ENCODE data around the gene AKAP13. TPM values are rescaled to one million over a fixed set of nuclear protein-coding genes. Genes with fewer than 3 reads are reported as not detected.

Gene AKAP13
- total and polyA plus RNA-seq, 2 of the 8 experiments (the other 6 are each of a cell fraction or from before 2014, with no cell fraction given): 14.0 to 46.2 TPM

DNA sequence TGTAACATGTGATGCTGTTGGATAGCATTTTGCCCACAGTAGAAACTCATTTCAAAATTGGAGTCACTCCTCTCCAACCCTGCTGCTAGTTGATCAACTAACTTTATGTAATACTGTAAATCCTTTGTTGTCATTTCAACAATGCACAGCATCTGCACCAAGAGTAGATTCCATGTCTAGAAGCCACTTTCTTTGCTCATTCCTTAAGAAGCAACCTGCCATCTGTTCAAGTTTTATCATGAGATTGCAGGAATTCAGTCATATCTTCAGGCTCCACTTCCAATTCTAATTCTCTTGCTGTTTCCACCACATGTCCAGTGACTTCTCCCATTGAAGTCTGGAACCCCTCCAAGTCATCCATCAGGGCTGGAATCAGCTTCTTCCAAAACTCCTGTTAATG is 42.9 kb downstream of the AKAP13 start:
- Histone ChIP-seq H3K56ac (replicated peaks; ENCODE audit: insufficient read length, low read depth, low read length) (no peak overlapping the region), H3K27ac (ENCODE audit: low read depth, low read length) (no peak overlapping the region), H2BK5ac (ENCODE audit: low read depth, low read length) (no peak overlapping the region), H3K27me3 (replicated peaks in 1 of 4; ENCODE audit: control insufficient read depth in 3 of 4, extremely low read depth in 1 of 4, insufficient read depth in 3 of 4, low read length in 3 of 4) (no peaks in the 10 kb centered on the region), H4K91ac (replicated peaks; ENCODE audit: insufficient read length, low read length) (no peak overlapping the region), H3K23ac (ENCODE audit: insufficient read length) (no peak overlapping the region), H2BK12ac (ENCODE audit: low read depth, low read length) (no peak overlapping the region), H3K79me1 (ENCODE audit: low read depth, low read length) (peaks cover 2% of the 10 kb centered on the region), H3K36me3 (ENCODE audit: control insufficient read depth in 2 of 4, insufficient read depth in 4 of 4, low read length in 3 of 4) (no peaks in the 10 kb centered on the region), H3K23me2 (ENCODE audit: low read depth, low read length) (no peaks in the 10 kb centered on the region), H2BK20ac (ENCODE audit: low read length) (no peak overlapping the region), H2BK15ac (ENCODE audit: low read length) (no peak overlapping the region), H3K9me3 (ENCODE audit: insufficient read depth in 2 of 2, low read depth in 1 of 2, low read length in 1 of 2) (no peaks in the 10 kb centered on the region), H3K79me2 (ENCODE audit: control insufficient read depth in 1 of 2, insufficient read depth in 2 of 2, low read length in 2 of 2) (peaks cover 0 to 87% of the 10 kb centered on the region in 2 experiments; a peak in 2 of 4 replicates), H2AFZ (ENCODE audit: low read length) (no peak overlapping the region), H3K4me1 (replicated peaks in 1 of 4; ENCODE audit: control insufficient read depth in 3 of 4, insufficient read depth in 4 of 4, low read length in 3 of 4) (no peaks in the 10 kb centered on the region), H3K9ac (replicated peaks in 1 of 4; ENCODE audit: extremely low read depth in 1 of 4, low read depth in 3 of 4, low read length in 3 of 4) (no peak overlapping the region), H3K4me3 (ENCODE audit: extremely low read depth in 1 of 4, insufficient read depth in 2 of 4, low read depth in 3 of 4, low read length in 4 of 4) (no peak overlapping the region), H4K20me1 (replicated peaks in 1 of 2; ENCODE audit: control insufficient read depth in 1 of 2, insufficient read depth in 2 of 2, low read length in 2 of 2) (peaks cover 3 to 9% of the 10 kb centered on the region in 2 experiments), H2BK120ac (replicated peaks; ENCODE audit: low read depth, low read length) (no peak overlapping the region), H2AK5ac (ENCODE audit: low read depth, low read length) (no peak overlapping the region), H4K5ac (ENCODE audit: insufficient read length, low read depth, low read length) (no peak overlapping the region), H3K4ac (replicated peaks; ENCODE audit: insufficient read length, low read depth, low read length) (no peak overlapping the region), H4K8ac (ENCODE audit: extremely low read depth, insufficient read depth, low read length) (no peak overlapping the region), H3K14ac (ENCODE audit: insufficient read length) (no peak overlapping the region), H3K4me2 (ENCODE audit: insufficient read depth in 1 of 2, low read depth in 2 of 2, low read length in 2 of 2) (no peak overlapping the region), H3K18ac (ENCODE audit: extremely low read depth, low read length) (no peak overlapping the region)
- POLR2A ChIA-PET (ENCODE audit: partially characterized antibody): interaction anchor here (1.9 kb wide), 1 partner anchor 10 kb away, joined by 6 read pairs; no protein-coding TSS in a partner anchor
- FAIRE-seq: no peak
- no peak for DNase-seq (ENCODE audit: low read depth in 1 of 2, low spot score in 2 of 2)
- CTCF ChIA-PET (ENCODE audit: partially characterized antibody): no interaction called here
- TF ChIP-seq CREB1 (IDR thresholded peaks at IDR 0.05): no peak
- TF ChIP-seq, protein P1, sequence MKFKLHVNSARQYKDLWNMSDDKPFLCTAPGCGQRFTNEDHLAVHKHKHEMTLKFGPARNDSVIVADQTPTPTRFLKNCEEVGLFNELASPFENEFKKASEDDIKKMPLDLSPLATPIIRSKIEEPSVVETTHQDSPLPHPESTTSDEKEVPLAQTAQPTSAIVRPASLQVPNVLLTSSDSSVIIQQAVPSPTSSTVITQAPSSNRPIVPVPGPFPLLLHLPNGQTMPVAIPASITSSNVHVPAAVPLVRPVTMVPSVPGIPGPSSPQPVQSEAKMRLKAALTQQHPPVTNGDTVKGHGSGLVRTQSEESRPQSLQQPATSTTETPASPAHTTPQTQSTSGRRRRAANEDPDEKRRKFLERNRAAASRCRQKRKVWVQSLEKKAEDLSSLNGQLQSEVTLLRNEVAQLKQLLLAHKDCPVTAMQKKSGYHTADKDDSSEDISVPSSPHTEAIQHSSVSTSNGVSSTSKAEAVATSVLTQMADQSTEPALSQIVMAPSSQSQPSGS (IDR thresholded peaks at IDR 0.05; ENCODE audit: low read length): no peak
- TF ChIP-seq MAX (IDR thresholded peaks at IDR 0.05): no peak
- no peak for TF ChIP-seq SUZ12 (IDR thresholded peaks at IDR 0.05; ENCODE audit: low read length)
- TF ChIP-seq CHD2 (IDR thresholded peaks at IDR 0.05; ENCODE audit: low read length): no peak
- TF ChIP-seq SAP30 (IDR thresholded peaks at IDR 0.05; ENCODE audit: insufficient read depth, insufficient replicate concordance, low read length): no peak
- TF ChIP-seq TAF7 (optimal IDR thresholded peaks at IDR 0.05; ENCODE audit: borderline replicate concordance, low read depth, low read length): no peak
- no peak for TF ChIP-seq EZH2 (IDR thresholded peaks at IDR 0.05; ENCODE audit: low read depth, low read length, severe bottlenecking)
- no peak for TF ChIP-seq CHD1 (IDR thresholded peaks at IDR 0.05; ENCODE audit: low read depth, low read length)
- TF ChIP-seq CBX5 (IDR thresholded peaks at IDR 0.05; ENCODE audit: low read depth, low read length): no peak
- TF ChIP-seq USF2 (IDR thresholded peaks at IDR 0.05; ENCODE audit: low read length): no peak
- no peak for TF ChIP-seq SIRT6 (IDR thresholded peaks at IDR 0.05; ENCODE audit: low read length)

All from H1 (cell line).